Measurements from ENCODE around the gene MARK4. TPM values are rescaled to one million over a fixed set of nuclear protein-coding genes. Genes with fewer than 3 reads are reported as not detected.

The MARK4 gene
- total RNA-seq, 4 donors from 2014 or later = 11.0 to 40.8 (median 13.2) TPM

DNA sequence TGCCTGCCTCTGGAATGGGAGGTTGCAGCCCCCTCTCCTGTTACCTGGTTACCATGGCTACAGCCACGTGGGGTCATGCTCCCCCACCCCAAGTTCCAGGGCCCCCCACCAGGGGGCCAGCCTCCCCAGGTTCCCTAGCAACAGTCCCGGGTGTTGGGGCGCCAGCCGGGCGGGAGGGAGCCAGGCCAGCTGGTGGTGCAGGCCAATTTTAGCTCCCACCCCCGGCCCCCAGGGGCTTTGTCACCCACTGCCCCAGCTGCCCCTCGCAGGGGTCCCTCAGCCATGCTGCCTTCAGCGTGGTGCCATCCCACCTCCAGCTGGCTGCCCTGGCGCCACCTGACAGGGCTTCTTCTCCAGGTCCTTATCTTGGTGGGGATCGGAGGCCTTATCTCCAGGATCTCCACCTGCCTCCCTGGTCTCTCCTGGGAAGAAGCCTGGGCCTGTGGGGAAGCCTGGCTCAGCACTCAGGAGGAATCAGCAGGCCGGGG is 3.0 kb downstream of the MARK4 start:
- TF ChIP-seq, protein P1, sequence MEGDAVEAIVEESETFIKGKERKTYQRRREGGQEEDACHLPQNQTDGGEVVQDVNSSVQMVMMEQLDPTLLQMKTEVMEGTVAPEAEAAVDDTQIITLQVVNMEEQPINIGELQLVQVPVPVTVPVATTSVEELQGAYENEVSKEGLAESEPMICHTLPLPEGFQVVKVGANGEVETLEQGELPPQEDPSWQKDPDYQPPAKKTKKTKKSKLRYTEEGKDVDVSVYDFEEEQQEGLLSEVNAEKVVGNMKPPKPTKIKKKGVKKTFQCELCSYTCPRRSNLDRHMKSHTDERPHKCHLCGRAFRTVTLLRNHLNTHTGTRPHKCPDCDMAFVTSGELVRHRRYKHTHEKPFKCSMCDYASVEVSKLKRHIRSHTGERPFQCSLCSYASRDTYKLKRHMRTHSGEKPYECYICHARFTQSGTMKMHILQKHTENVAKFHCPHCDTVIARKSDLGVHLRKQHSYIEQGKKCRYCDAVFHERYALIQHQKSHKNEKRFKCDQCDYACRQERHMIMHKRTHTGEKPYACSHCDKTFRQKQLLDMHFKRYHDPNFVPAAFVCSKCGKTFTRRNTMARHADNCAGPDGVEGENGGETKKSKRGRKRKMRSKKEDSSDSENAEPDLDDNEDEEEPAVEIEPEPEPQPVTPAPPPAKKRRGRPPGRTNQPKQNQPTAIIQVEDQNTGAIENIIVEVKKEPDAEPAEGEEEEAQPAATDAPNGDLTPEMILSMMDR (IDR thresholded peaks at IDR 0.05) = peak in 1 of 5 experiments; percentile 5
- TF ChIP-seq EP300 (IDR thresholded peaks at IDR 0.05; ENCODE audit: low read depth) (no peak), POLR2AphosphoS5 (IDR thresholded peaks at IDR 0.05) (no peak)
- no peaks in the 10 kb centered on the region for H3K9me3 ChIP-seq
- in situ Hi-C loops (cut with MboI; ENCODE audit: low pct_ligation_motif_present in 1 of 4, low pct_unique_long_range_greater_than_20kb in 1 of 4, low sequenced_read_pairs in 3 of 4) = no loop called here
- no peak overlapping the region for H3K4me3 ChIP-seq
- H3K36me3 ChIP-seq = no peaks in the 10 kb centered on the region
- no peak for DNase-seq
- intact Hi-C loops (cut with DNase I; ENCODE audit: low total_unique reads) = no loop called here
- H3K4me1 ChIP-seq = peaks cover 16 to 33% (median 24%) of the 10 kb centered on the region in 4 donors
- no peak overlapping the region for H3K27ac ChIP-seq
- 71 to 100% methylated on average over 1 to 11 of the region's 11 CpGs for WGBS, 2 donors (ENCODE audit: low coverage in 1 of 2)
- H3K27me3 ChIP-seq = no peaks in the 10 kb centered on the region

DNA sequence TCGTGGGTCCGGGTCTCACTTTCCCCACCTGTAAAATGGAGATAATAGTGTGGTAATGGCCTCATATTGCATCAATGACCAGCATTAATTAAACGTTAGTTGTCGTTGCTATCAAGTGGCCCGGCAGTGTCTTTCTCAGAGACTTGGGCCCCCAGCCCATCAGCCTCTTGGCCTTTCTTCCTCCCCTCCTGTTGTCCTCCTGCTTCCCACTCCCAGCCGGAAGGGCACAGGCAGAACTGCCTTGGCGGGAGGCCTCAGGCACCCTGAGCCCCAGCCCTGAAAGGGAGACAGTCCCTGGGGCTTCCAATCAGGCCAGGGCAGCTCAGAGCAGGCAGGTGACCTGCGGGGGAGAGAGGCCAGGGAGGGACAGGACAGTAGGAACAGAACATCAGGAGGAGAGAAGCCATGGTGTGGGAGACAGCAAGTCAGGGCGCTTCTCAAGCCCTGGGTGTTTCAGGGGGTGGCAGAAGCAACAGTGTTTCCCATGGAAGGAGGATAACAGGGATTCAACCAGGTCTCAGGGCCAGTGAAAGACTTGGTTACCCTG is 4.6 kb downstream of the MARK4 start:
- in situ Hi-C loops (cut with MboI; ENCODE audit: low pct_ligation_motif_present in 1 of 4, low pct_unique_long_range_greater_than_20kb in 1 of 4, low sequenced_read_pairs in 3 of 4) (no loop called here), intact Hi-C loops (cut with DNase I; ENCODE audit: low total_unique reads) (no loop called here)
- no peak overlapping the region for H3K27ac ChIP-seq
- WGBS, 2 donors (ENCODE audit: low coverage in 1 of 2) = 80 to 91% methylated on average over 1 to 9 of the region's 9 CpGs
- H3K27me3 ChIP-seq = no peaks in the 10 kb centered on the region
- no peaks in the 10 kb centered on the region for H3K9me3 ChIP-seq
- peaks cover 13 to 26% (median 19%) of the 10 kb centered on the region in 4 donors for H3K4me1 ChIP-seq
- TF ChIP-seq, protein P1 (IDR thresholded peaks at IDR 0.05) = no peak
- no peak for TF ChIP-seq POLR2A (IDR thresholded peaks at IDR 0.05)
- no peak for TF ChIP-seq POLR2AphosphoS5 (IDR thresholded peaks at IDR 0.05)
- no peak for TF ChIP-seq EP300 (IDR thresholded peaks at IDR 0.05; ENCODE audit: low read depth)
- DNase-seq = no peak
- no peak overlapping the region for H3K4me3 ChIP-seq
- no peaks in the 10 kb centered on the region for H3K36me3 ChIP-seq

DNA sequence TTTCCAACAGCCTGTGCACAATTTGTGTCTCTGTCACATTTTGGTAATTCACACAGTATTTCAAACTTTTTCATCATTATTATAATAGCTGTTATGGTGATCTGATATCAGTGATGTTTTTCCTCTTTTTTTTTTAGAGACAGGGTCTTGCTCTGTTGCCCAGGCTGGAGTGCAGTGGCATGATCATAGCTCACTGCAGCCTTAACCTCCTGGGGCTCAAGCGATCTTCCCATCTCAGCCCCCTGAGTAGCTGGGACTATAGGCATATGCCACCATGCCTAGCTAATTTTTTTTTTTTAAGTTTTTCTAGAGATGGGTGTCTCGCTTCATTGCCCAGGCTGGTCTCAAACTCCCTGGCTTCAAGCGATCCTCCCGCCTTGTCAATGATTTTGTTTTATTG is 5.8 kb downstream of the MARK4 start:
- Histone ChIP-seq H3K4me3 (no peak overlapping the region), H3K9me3 (no peaks in the 10 kb centered on the region), H3K27ac (no peak overlapping the region), H3K4me1 (peaks cover 10 to 24% (median 18%) of the 10 kb centered on the region in 4 donors), H3K27me3 (no peaks in the 10 kb centered on the region), H3K36me3 (no peaks in the 10 kb centered on the region)
- in situ Hi-C loops (cut with MboI; ENCODE audit: low pct_ligation_motif_present in 1 of 4, low pct_unique_long_range_greater_than_20kb in 1 of 4, low sequenced_read_pairs in 3 of 4) (no loop called here), intact Hi-C loops (cut with DNase I; ENCODE audit: low total_unique reads) (no loop called here)
- TF ChIP-seq POLR2AphosphoS5 (IDR thresholded peaks at IDR 0.05) = no peak
- TF ChIP-seq, protein P1 (IDR thresholded peaks at IDR 0.05) = no peak
- no peak for TF ChIP-seq EP300 (IDR thresholded peaks at IDR 0.05; ENCODE audit: low read depth)
- TF ChIP-seq POLR2A (IDR thresholded peaks at IDR 0.05) = no peak
- no peak for DNase-seq
- 91 to 97% methylated on average over 4 of the region's 4 CpGs for WGBS, 2 donors (ENCODE audit: low coverage in 1 of 2)

DNA sequence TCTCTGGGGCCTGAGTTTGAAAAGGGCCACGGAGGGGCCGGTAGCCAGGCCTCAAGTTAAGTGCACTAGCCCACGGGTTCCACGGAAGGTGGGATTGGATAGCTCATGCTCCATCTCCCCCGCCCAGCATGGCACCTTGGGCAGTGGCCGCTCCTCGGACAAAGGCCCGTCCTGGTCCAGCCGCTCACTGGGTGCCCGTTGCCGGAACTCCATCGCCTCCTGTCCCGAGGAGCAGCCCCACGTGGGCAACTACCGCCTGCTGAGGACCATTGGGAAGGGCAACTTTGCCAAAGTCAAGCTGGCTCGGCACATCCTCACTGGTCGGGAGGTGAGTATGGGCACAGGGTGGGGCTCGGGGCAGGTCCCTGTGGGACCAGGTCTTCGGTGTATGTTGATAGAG is 7.8 kb downstream of the MARK4 start:
- TF ChIP-seq POLR2A (IDR thresholded peaks at IDR 0.05) (no peak), EP300 (IDR thresholded peaks at IDR 0.05; ENCODE audit: low read depth) (no peak), POLR2AphosphoS5 (IDR thresholded peaks at IDR 0.05) (no peak)
- TF ChIP-seq, protein P1 (IDR thresholded peaks at IDR 0.05) = no peak
- in situ Hi-C loops (cut with MboI; ENCODE audit: low pct_ligation_motif_present in 1 of 4, low pct_unique_long_range_greater_than_20kb in 1 of 4, low sequenced_read_pairs in 3 of 4) (no loop called here), intact Hi-C loops (cut with DNase I; ENCODE audit: low total_unique reads) (no loop called here)
- no peak overlapping the region for H3K27ac ChIP-seq
- 96 to 100% methylated on average over 5 to 12 of the region's 19 CpGs for WGBS, 2 donors (ENCODE audit: low coverage in 1 of 2)
- no peaks in the 10 kb centered on the region for H3K36me3 ChIP-seq
- peaks cover 0 to 4% (median 2%) of the 10 kb centered on the region in 4 donors for H3K4me1 ChIP-seq
- DNase-seq = no peak
- H3K9me3 ChIP-seq = no peaks in the 10 kb centered on the region
- no peak overlapping the region for H3K4me3 ChIP-seq
- no peaks in the 10 kb centered on the region for H3K27me3 ChIP-seq

Measured in transverse colon (tissue), 4 donors.